Stomach smooth muscle (tissue), 2 donors: ENCODE results near the gene PITPNM3.
"Not testable (repeated sequence)": the region's sequence is repeated elsewhere in the genome, so short reads cannot be mapped to it uniquely, and the experiment has no call there.

ENCODE experiments used
- H3K27ac ChIP-seq: one replicate; pipeline ENCODE4 v1.7.0; 2013; ENCODE audit warnings: mild to moderate bottlenecking, low read length, inconsistent platforms
- H3K27me3 ChIP-seq, 2 donors: one replicate each; pipeline ENCODE4 v1.7.0; 2013; ENCODE audit warnings: low read length in 2 of 2; ENCODE audit not compliant: insufficient read depth in 2 of 2, control insufficient read depth in 1 of 2
- H3K36me3 ChIP-seq, 2 donors: one replicate each; pipeline ENCODE4 v1.7.0; 2013; ENCODE audit warnings: low read length in 2 of 2; ENCODE audit not compliant: control insufficient read depth in 2 of 2, insufficient read depth in 2 of 2
- H3K4me1 ChIP-seq: one replicate; pipeline ENCODE4 v1.7.0; 2013; ENCODE audit warnings: low read length; ENCODE audit not compliant: control insufficient read depth, insufficient read depth
- H3K4me3 ChIP-seq, 2 donors: one replicate each; pipeline ENCODE4 v1.7.0; 2013; ENCODE audit warnings: low read length in 2 of 2
- H3K9ac ChIP-seq, 2 donors: one replicate each; pipeline ENCODE4 v1.7.0; 2013; ENCODE audit warnings: low read length in 2 of 2, mild to moderate bottlenecking in 1 of 2
- H3K9me3 ChIP-seq, 2 donors: one replicate each; pipeline ENCODE4 v1.7.0; 2013; ENCODE audit warnings: low read length in 2 of 2; ENCODE audit not compliant: control insufficient read depth in 2 of 2
- donor health status: healthy.
- donor health status: Pancreatic carcinoma.

PITPNM3 gene

DNA sequence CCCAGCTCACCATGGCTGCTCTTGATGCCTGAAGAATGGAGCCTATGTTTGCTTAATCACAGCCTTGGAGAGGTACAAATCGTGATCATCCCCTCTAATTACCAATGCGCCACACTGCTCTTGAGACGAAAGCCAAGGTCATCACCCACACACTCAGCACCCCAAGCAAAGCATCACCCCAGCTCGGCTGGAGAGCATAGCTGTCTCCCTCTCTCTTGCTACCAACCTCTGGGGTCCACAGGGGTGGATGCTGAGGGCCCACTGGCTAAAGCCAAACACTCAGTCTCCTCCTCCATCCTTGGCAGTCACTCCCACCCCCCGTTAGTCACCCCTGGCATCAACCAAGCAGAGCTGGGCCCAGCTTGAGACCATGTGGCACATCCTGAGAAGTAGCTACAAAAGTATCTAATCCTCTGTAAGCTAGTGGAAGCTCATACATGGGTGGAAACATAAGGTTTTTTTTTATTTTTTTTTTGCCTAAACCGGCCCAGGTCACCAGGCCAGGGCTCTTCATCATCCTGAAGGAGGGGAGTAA, 67.3 kb downstream of the PITPNM3 start:
- H3K9ac ChIP-seq, result no peak overlapping the region
- peaks cover 33% of the 10 kb centered on the region for H3K4me1 ChIP-seq
- H3K36me3 ChIP-seq, result peaks cover 0 to 8% of the 10 kb centered on the region in 2 donors
- H3K27ac ChIP-seq, result no peak overlapping the region
- no peaks in the 10 kb centered on the region for H3K27me3 ChIP-seq
- H3K9me3 ChIP-seq, result no peaks in the 10 kb centered on the region
- no peak overlapping the region for H3K4me3 ChIP-seq

DNA sequence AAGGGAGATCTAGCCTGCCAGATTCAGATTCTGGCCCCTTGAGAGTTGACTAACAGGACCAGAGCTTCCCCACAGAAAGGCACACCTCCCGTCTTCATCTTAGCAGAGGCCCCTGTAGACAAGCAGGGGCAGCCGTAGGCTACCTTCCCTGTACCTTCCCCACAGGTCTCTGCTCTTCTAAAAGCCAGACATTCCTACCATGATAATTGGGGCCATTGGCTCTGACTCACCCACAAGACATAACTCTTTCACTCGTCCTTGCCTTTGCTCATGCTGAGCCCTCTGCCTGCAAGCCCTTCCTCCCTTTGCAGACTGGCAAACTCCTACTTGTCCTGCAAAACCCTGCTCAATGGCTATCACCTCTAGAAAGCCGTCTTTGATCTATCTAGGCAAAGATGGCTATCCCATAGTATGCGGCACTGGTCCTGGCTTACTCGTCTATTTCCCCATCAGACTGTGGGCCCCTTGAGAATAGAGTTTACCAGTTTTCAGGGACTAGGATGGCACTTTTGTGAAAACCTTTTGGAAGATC, 68.3 kb downstream of the PITPNM3 start:
- Histone ChIP-seq H3K4me1 (peaks cover 23% of the 10 kb centered on the region), H3K9ac (no peak overlapping the region), H3K27me3 (no peaks in the 10 kb centered on the region), H3K4me3 (no peak overlapping the region), H3K27ac (no peak overlapping the region), H3K9me3 (no peaks in the 10 kb centered on the region), H3K36me3 (peaks cover 6 to 12% of the 10 kb centered on the region in 2 donors)

DNA sequence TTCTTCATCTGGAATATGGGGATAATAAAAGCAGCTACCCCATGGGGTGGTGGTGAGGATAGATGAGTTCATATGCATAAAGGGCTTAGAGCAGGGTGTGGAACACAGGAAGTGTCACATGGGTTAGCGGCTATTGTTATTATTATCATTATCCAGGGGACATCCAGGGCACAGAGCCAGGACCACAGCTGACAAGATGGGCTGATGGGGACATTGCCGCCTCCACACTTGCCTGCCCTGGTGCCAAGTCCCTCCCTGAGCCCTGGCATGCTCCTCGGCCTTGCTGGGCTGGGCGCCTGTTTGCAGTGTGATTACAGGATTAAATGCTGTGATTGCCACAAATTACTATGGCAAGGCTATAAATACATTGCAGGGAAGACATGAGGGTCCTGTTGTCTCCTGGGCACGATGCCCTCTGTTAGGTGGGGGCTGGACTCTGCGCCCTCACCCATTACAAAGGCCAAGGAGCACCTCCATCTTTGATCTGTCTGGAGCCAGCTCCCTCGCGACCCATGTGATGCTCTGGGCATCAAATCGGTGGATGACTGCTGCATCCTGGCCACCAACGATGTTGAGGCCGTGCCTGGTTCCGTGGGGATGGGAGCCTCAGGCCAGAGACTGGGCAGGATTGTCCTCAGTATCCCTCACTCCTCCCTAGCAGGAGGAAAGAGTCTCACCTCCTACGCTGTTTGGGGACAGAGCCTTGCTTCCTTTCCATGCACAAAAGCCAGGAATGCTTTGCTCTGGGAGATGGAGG, 68.9 kb downstream of the PITPNM3 start:
- H3K4me3 ChIP-seq, result no peak overlapping the region
- no peaks in the 10 kb centered on the region for H3K27me3 ChIP-seq
- H3K4me1 ChIP-seq, result peaks cover 18% of the 10 kb centered on the region
- peaks cover 6 to 15% of the 10 kb centered on the region in 2 donors for H3K36me3 ChIP-seq
- no peak overlapping the region for H3K27ac ChIP-seq
- no peak overlapping the region for H3K9ac ChIP-seq
- H3K9me3 ChIP-seq, result no peaks in the 10 kb centered on the region

DNA sequence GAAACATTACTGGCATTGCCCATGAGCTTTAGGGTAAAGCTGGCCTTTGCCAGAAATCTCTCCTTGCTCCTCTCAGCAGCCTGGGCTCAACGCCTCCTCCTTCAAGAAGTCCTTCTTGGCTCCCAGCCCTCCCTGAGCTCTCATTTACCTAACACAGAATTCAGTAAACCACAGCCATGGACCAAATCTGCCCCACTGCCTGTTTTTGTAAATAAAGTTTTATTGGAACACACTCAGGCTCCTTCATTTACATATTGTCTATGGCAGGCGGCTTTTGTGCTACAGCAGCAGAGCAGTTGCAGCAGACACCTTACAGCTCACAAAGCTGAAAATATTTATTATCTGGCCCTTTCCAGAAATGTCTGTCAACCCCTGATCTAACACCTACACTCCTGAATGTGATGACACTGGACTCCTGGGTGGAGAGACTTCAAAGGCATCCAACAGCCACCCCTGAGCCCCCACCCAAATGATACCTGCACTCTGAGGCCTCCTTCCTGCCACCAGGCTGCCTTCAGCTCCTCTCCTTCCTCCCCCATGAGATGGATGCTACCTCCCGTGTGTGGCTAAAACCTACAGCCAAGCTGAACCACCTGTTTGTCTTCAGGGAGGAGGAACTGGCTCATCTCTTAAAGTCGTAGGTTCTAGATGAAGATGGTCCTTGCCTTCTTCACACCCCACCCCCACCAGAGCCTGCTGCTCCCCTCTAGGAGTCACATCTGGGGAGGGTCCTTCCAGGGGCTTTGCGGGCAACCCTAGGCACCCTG, 70.5 kb downstream of the PITPNM3 start:
- H3K9ac ChIP-seq, result no peak overlapping the region
- no peak overlapping the region for H3K4me3 ChIP-seq
- H3K27ac ChIP-seq, result no peak overlapping the region
- peaks cover 6 to 16% of the 10 kb centered on the region in 2 donors for H3K36me3 ChIP-seq
- peaks cover 13% of the 10 kb centered on the region for H3K4me1 ChIP-seq
- no peaks in the 10 kb centered on the region for H3K27me3 ChIP-seq
- H3K9me3 ChIP-seq, result no peaks in the 10 kb centered on the region

DNA sequence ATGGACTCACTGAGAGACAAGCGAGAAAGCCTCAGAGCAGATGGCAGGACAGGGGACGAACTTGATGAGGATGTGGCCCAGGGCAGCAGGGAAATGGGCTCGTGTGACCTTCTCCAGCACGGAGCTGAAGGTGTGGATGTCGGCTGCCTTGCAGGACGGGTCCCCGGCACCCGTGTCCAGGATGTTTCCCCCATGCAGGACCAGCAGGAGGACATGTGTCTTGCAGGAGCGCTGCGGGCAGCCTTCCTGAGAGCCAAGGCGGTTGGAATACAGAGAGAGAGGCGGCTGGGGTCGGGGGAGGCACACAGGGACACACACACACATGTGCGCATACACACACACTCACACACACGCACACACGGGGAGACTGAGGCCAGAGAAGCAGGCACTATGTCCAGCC, 72.8 kb downstream of the PITPNM3 start:
- H3K9me3 ChIP-seq, result no peaks in the 10 kb centered on the region
- H3K27ac ChIP-seq, result no peak overlapping the region
- H3K36me3 ChIP-seq, result peaks cover 6 to 17% of the 10 kb centered on the region in 2 donors
- no peak overlapping the region for H3K9ac ChIP-seq
- H3K4me1 ChIP-seq, result peaks cover 8% of the 10 kb centered on the region
- H3K27me3 ChIP-seq, result no peaks in the 10 kb centered on the region
- no peak overlapping the region for H3K4me3 ChIP-seq

DNA sequence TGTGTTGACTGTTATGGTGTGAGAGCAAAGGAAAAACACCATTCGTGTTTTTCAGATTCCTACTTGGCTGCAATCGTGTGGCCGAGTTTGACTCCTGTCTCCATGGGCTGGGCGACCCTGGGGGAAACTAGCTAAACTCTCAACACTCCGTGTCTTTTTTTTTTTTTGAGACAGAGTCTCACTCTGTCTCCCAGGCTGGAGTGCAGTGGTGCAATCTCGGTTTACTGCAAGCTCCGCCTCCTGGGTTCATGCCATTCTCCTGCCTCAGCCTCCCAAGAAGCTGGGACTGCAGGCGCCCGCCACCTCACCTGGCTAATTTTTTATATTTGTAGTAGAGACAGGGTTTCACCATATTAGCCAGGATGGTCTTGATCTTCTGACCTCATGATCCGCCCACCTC, 73.6 kb downstream of the PITPNM3 start:
- not testable (repeated sequence) for H3K27me3 ChIP-seq, H3K4me1 ChIP-seq, H3K9ac ChIP-seq, H3K9me3 ChIP-seq, H3K27ac ChIP-seq, H3K4me3 ChIP-seq
- H3K36me3 ChIP-seq, result peaks cover 6 to 18% of the 10 kb centered on the region in 2 donors

DNA sequence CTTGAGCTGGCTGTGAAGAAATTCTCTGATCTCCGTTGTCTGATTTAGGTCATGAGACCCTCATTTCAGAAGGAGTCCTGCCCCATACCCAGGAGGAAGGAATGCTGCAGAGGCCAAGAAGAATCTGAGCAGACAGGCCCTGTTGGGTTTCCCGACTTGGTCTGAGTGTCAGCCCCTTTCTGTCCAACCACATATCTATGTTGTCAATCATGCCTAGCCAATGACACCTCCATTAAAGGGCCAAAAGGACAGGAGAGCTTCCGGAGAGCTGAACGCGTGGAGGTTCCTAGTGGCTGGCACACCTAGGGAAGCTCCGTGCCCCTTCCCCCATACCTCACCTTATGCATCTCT, 74.3 kb downstream of the PITPNM3 start:
- Histone ChIP-seq H3K9me3 (no peaks in the 10 kb centered on the region), H3K4me3 (no peak overlapping the region), H3K27ac (no peak overlapping the region), H3K9ac (no peak overlapping the region), H3K4me1 (no peaks in the 10 kb centered on the region), H3K27me3 (no peaks in the 10 kb centered on the region), H3K36me3 (peaks cover 9 to 19% of the 10 kb centered on the region in 2 donors)

DNA sequence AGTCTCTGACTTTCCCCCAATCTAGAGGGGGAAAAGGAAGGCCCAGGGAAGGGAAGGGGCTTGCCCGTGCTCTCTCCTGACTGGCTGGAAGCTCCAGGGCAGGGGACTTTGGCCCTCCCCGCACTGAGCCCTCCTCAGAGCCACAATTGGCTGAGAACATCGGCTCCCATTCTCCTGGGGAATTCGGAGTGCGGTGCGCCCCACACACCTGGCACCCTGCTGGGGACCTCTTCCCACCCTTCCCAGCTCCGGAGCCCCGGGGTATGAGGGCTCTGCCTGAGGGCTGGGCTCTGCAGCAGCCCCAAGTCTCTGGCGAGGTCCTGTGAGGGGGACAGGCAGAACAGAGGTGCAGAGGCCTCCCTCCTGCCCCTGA, 76.1 kb downstream of the PITPNM3 start:
- H3K9ac ChIP-seq, result no peak overlapping the region
- H3K27me3 ChIP-seq, result no peaks in the 10 kb centered on the region

DNA sequence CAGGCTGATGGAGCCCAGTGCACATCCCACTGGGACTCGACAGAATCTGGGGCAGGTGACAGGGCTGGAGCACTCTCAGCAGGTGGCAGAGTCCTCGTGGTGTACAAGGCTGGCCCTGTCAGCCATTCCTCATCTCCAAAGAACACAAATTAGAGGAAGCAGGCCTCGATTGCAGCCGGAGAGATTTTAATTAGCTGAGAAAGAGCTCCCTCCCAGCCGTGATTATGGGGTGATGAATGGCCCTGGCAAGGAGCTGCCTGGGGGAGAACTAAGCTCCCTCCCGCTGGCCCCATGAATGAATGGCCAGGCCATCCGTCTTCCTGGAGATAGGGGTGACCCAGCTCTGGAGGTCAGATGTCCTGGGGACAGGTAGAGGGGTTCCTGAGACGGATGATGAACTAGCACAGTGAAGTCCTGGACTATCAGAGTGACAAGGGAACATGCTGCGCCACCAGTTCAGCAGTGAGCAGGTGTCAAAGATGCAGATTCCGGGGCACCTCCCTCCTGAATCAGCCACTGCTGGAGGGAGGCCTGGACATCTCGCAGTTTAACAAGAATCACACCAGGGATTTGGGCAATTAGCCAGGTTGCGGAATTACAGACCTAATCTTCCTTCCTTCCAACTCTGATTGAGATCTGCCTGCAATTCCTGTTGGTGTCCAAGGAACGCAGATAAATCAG, 76.6 kb downstream of the PITPNM3 start:
- H3K36me3 ChIP-seq, result peaks cover 19 to 24% of the 10 kb centered on the region in 2 donors
- H3K9ac ChIP-seq, result peak overlapping the region in 1 of 2 donors; percentile 29
- H3K27me3 ChIP-seq, result no peaks in the 10 kb centered on the region
- peaks cover 12% of the 10 kb centered on the region for H3K4me1 ChIP-seq
- H3K4me3 ChIP-seq, result no peak overlapping the region
- H3K27ac ChIP-seq, result no peak overlapping the region
- no peaks in the 10 kb centered on the region for H3K9me3 ChIP-seq

More for the DNA sequence above, 76.1 kb downstream of the PITPNM3 start:
- peaks cover 8% of the 10 kb centered on the region for H3K4me1 ChIP-seq
- H3K9me3 ChIP-seq, result no peaks in the 10 kb centered on the region
- H3K27ac ChIP-seq, result no peak overlapping the region
- H3K36me3 ChIP-seq, result peaks cover 19 to 22% of the 10 kb centered on the region in 2 donors
- H3K4me3 ChIP-seq, result no peak overlapping the region

DNA sequence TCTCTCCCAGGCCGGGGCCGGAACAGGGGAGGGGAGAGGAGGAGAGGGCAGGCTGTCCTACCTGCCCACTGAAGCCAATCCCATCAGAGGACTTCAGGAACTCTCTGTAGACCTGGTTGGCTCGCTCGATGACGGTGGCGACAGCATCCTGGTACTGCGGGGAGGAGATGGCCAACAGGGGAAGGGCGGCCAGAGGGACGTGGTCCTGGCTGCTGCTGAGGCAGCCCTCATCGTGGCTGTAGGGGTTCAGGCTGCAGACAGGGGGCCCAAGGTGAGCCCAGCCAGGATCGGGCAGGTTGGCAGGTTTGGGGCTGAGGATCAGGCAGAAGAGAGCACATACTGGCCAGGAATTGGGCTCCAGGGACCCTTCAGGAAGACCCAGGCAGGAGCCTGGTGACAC, 77.9 kb downstream of the PITPNM3 start:
- no peak overlapping the region for H3K4me3 ChIP-seq
- H3K9me3 ChIP-seq, result no peaks in the 10 kb centered on the region
- no peaks in the 10 kb centered on the region for H3K27me3 ChIP-seq
- no peak overlapping the region for H3K27ac ChIP-seq
- H3K9ac ChIP-seq, result no peak overlapping the region
- H3K4me1 ChIP-seq, result peaks cover 19% of the 10 kb centered on the region
- peaks cover 19% of the 10 kb centered on the region in 2 donors for H3K36me3 ChIP-seq
